A673 (cell line): ENCODE measurements around the gene RAB3D. TPM values are rescaled to one million over a fixed set of nuclear protein-coding genes. Genes with fewer than 3 reads are reported as not detected.

ENCODE experiments used
- BruUV-seq: library from RNA; stranded (reverse); fragments of 400-500 nt; replicated peaks from 2 replicates; lab custom pipeline; 2021; lab: Mats Ljungman, UMichigan
- CTCF ChIA-PET: fragments of 300-600 bp; sonication (Branson Sonifier 250); formaldehyde crosslinking; loops from one replicate; lab custom pipeline; 2022; ENCODE audit warnings: antibody characterized with exemption; lab: Charles Lee
- POLR2A ChIA-PET: fragments of 300-600 bp; sonication (Branson Sonifier 250); formaldehyde crosslinking; loops from one replicate; lab custom pipeline; 2022; ENCODE audit warnings: antibody characterized with exemption; ENCODE audit not compliant: low non-redundant PET; lab: Charles Lee
- DNase-seq: peaks from one replicate; pipeline ENCODE4 v3.0.0-alpha.2; 2015; ENCODE audit warnings: low spot score
- H3K27ac ChIP-seq: fragments of 200-600 bp; sonication (generic); 2 replicates; pipeline ENCODE4 v1.5.1; 2016; ENCODE audit warnings: mixed run types, low read depth, mild to moderate bottlenecking, mixed read lengths, antibody characterized with exemption, low read length; ENCODE audit not compliant: poor library complexity, severe bottlenecking
- H3K27me3 ChIP-seq: fragments of 200-600 bp; sonication (generic); replicated peaks from 2 replicates; pipeline ENCODE4 v1.6.1; 2017; ENCODE audit warnings: mixed run types, low read depth, mild to moderate bottlenecking, mixed read lengths, antibody characterized with exemption, low read length; ENCODE audit not compliant: insufficient read depth, poor library complexity
- H3K36me3 ChIP-seq: fragments of 200-600 bp; sonication (generic); 2 replicates; pipeline ENCODE4 v1.6.1; 2016; ENCODE audit warnings: mixed run types, mild to moderate bottlenecking, mixed read lengths, antibody characterized with exemption, low read length; ENCODE audit not compliant: insufficient read depth, poor library complexity, severe bottlenecking
- H3K4me1 ChIP-seq: fragments of 200-600 bp; sonication (generic); 2 replicates; pipeline ENCODE4 v1.6.1; 2017; ENCODE audit warnings: mixed run types, mild to moderate bottlenecking, mixed read lengths, antibody characterized with exemption, low read length; ENCODE audit not compliant: insufficient read depth, poor library complexity, severe bottlenecking
- H3K4me3 ChIP-seq: fragments of 200-600 bp; sonication (generic); 2 replicates; pipeline ENCODE4 v1.5.1; 2016; ENCODE audit warnings: low read depth, mixed run types, mild to moderate bottlenecking, mixed read lengths, low read length; ENCODE audit not compliant: poor library complexity, severe bottlenecking
- H3K9me3 ChIP-seq: fragments of 200-600 bp; sonication (generic); 2 replicates; pipeline ENCODE4 v1.6.1; 2016; ENCODE audit warnings: mixed run types, low read depth, mild to moderate bottlenecking, mixed read lengths, antibody characterized with exemption, low read length; ENCODE audit not compliant: poor library complexity, severe bottlenecking
- EZH2 ChIP-seq: fragments of 200-600 bp; sonication (generic); IDR thresholded peaks from 2 replicates; pipeline ENCODE4 v1.6.1; 2017; ENCODE audit warnings: borderline replicate concordance, low read depth, mild to moderate bottlenecking, mixed read lengths, antibody characterized with exemption, low read length; ENCODE audit not compliant: poor library complexity, severe bottlenecking
- intact Hi-C: fragments of 100-400 bp; cut with micrococcal nuclease; formaldehyde crosslinking; loops from one replicate; pipeline ENCODE4 v1.10.0; 2022; ENCODE audit not compliant: unreplicated experiment
- total RNA-seq: library from RNA; stranded (reverse); gene quantifications from 2 replicates; pipeline ENCODE4 v1.2.3, GENCODE V29; 2021
- TF ChIP-seq, protein P1 (sequence below): fragments of 300-800, 200-600 bp; sonication (generic); conservative IDR thresholded peaks from 2 replicates; pipeline ENCODE4 v1.5.1; 2017; ENCODE audit warnings: low read depth, mild to moderate bottlenecking, antibody characterized with exemption, low read length, moderate library complexity, mixed read lengths

Gene RAB3D
- total RNA-seq, 1 experiment from 2014 or later = 25.4 TPM

GRCh38 chr19:11273989-11274388, 65.5 kb downstream of the RAB3D start:
- no peak overlapping the region for H3K27ac ChIP-seq
- no peaks in the 10 kb centered on the region for H3K9me3 ChIP-seq
- ChIA-PET POLR2A (no interaction called here), CTCF (interaction anchor here (0.6 kb wide), 1 partner anchor 124 kb away, joined by 4 read pairs; no protein-coding TSS in a partner anchor)
- H3K36me3 ChIP-seq = no peaks in the 10 kb centered on the region
- peaks cover 5% of the 10 kb centered on the region for H3K4me1 ChIP-seq
- no TSS peak for BruUV-seq
- H3K4me3 ChIP-seq = no peak overlapping the region
- H3K27me3 ChIP-seq = no peaks in the 10 kb centered on the region
- intact Hi-C loops = no loop called here
- no peak for DNase-seq
- TF ChIP-seq EZH2 = no peak

GRCh38 chr19:11273296-11273695, 66.2 kb downstream of the RAB3D start:
- no peak for DNase-seq
- H3K36me3 ChIP-seq = no peaks in the 10 kb centered on the region
- TF ChIP-seq EZH2 = no peak
- TF ChIP-seq, protein P1, sequence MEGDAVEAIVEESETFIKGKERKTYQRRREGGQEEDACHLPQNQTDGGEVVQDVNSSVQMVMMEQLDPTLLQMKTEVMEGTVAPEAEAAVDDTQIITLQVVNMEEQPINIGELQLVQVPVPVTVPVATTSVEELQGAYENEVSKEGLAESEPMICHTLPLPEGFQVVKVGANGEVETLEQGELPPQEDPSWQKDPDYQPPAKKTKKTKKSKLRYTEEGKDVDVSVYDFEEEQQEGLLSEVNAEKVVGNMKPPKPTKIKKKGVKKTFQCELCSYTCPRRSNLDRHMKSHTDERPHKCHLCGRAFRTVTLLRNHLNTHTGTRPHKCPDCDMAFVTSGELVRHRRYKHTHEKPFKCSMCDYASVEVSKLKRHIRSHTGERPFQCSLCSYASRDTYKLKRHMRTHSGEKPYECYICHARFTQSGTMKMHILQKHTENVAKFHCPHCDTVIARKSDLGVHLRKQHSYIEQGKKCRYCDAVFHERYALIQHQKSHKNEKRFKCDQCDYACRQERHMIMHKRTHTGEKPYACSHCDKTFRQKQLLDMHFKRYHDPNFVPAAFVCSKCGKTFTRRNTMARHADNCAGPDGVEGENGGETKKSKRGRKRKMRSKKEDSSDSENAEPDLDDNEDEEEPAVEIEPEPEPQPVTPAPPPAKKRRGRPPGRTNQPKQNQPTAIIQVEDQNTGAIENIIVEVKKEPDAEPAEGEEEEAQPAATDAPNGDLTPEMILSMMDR = no peak
- H3K27me3 ChIP-seq = no peaks in the 10 kb centered on the region
- H3K4me1 ChIP-seq = peaks cover 6% of the 10 kb centered on the region
- intact Hi-C loops = no loop called here
- no peak overlapping the region for H3K27ac ChIP-seq
- H3K4me3 ChIP-seq = no peak overlapping the region
- no peaks in the 10 kb centered on the region for H3K9me3 ChIP-seq
- ChIA-PET POLR2A (no interaction called here), CTCF (no interaction called here)
- BruUV-seq = no TSS peak

Other genes starting within 250 kb of the RAB3D start
- 97.6 and 107 TPM in 2 replicates for gene SPC24, start 183.9 kb downstream of the RAB3D start, total RNA-seq
- 85.8 and 90.9 TPM in 2 replicates for gene KANK2, start 142.1 kb downstream of the RAB3D start, total RNA-seq
- gene ANGPTL8, start 100.0 kb downstream of the RAB3D start, total RNA-seq = not detected in 2 replicates
- 15.6 and 24.5 TPM in 2 replicates for gene DOCK6, start 77.1 kb downstream of the RAB3D start, total RNA-seq
- gene TSPAN16, start 43.5 kb downstream of the RAB3D start, total RNA-seq = not detected in 2 replicates
- gene TMEM205, start 6.6 kb upstream of the RAB3D start, total RNA-seq = 94.3 and 100 TPM in 2 replicates
- gene CCDC159, start 6.9 kb upstream of the RAB3D start, total RNA-seq = 7.9 and 11.6 TPM in 2 replicates
- 19.0 and 20.2 TPM in 2 replicates for gene PLPPR2, start 15.8 kb upstream of the RAB3D start, total RNA-seq
- gene SWSAP1, start 35.0 kb upstream of the RAB3D start, total RNA-seq = 2.5 and 3.3 TPM in 2 replicates
- 5.3 and 6.0 TPM in 2 replicates for gene EPOR, start 44.7 kb upstream of the RAB3D start, total RNA-seq
- 0.28 TPM in 1 of 2 replicates, not detected in the other for gene RGL3, start 79.7 kb upstream of the RAB3D start, total RNA-seq
- 0.39 and 1.4 TPM in 2 replicates for gene ODAD3, start 95.5 kb upstream of the RAB3D start, total RNA-seq
- 456 and 468 TPM in 2 replicates for gene PRKCSH, start 96.0 kb upstream of the RAB3D start, total RNA-seq
- gene ELAVL3, start 141.4 kb upstream of the RAB3D start, total RNA-seq = 5.3 TPM in 2 replicates
- 15.9 and 16.4 TPM in 2 replicates for gene ZNF653, start 166.2 kb upstream of the RAB3D start, total RNA-seq
- gene ECSIT, start 189.5 kb upstream of the RAB3D start, total RNA-seq = 64.7 and 74.8 TPM in 2 replicates
- gene CNN1, start 199.2 kb upstream of the RAB3D start, total RNA-seq = 0.60 TPM in 1 of 2 replicates, not detected in the other
- 83.5 and 97.9 TPM in 2 replicates for gene ELOF1, start 219.6 kb upstream of the RAB3D start, total RNA-seq
- not detected in 2 replicates for gene ACP5, start 238.0 kb upstream of the RAB3D start, total RNA-seq